HCT116 (cell line): ENCODE data around the gene RAB26. TPM values are rescaled to one million over a fixed set of nuclear protein-coding genes. Genes with fewer than 3 reads are reported as not detected.
"Not testable (repeated sequence)": the region's sequence is repeated elsewhere in the genome, so short reads cannot be mapped to it uniquely, and the experiment has no call there.

Source experiments
- ATAC-seq: fragments of 200-7000 bp; cut with Tn5 transposase; 2 replicates; pipeline ENCODE4 v1.9.1; 2020; ENCODE audit warnings: mild to moderate bottlenecking, moderate library complexity
- BruUV-seq: library from RNA; stranded (reverse); fragments of 400-500 nt; replicated peaks from 2 replicates; lab custom pipeline; 2021; lab: Mats Ljungman, UMichigan
- CTCF ChIA-PET: fragments of 300-600 bp; sonication (Branson Sonifier 250); formaldehyde crosslinking; loops from one replicate; lab custom pipeline; 2021; ENCODE audit warnings: antibody characterized with exemption; lab: Charles Lee
- POLR2A ChIA-PET: fragments of 300-600, 350-600 bp; sonication (Branson Sonifier 250); formaldehyde crosslinking; loops from one replicate; lab custom pipeline; 2021; ENCODE audit warnings: antibody characterized with exemption; lab: Charles Lee
- RAD21 ChIA-PET, 2 experiments: fragments of 300-600 bp; sonication (Branson Sonifier 250); formaldehyde crosslinking; loops; one replicate each; lab custom pipeline; 2023; ENCODE audit warnings: low total read pairs in 2 of 2; ENCODE audit not compliant: uncharacterized antibody in 2 of 2, unreplicated experiment in 2 of 2, low non-redundant PET in 1 of 2; lab: Charles Lee
- DNase-seq: peaks from one replicate; pipeline ENCODE4 v3.0.0-alpha.2; 2010; ENCODE audit warnings: low read depth, low spot score
- H2AFZ ChIP-seq: fragments of 200-600 bp; shearing (Covaris generic), sonication (generic); 2 replicates; pipeline ENCODE4 v1.6.1; 2017; ENCODE audit warnings: low read depth, mixed run types, mixed read lengths, antibody characterized with exemption, low read length; ENCODE audit not compliant: poor library complexity, severe bottlenecking
- H3K27ac ChIP-seq: 2 replicates; pipeline ENCODE4 v1.5.1; 2012; ENCODE audit warnings: low read depth, low read length
- H3K27me3 ChIP-seq: fragments of 200-600 bp; sonication (generic); 2 replicates; pipeline ENCODE4 v1.6.1; 2016; ENCODE audit warnings: mixed run types, low read length, mixed read lengths; ENCODE audit not compliant: insufficient read depth
- H3K36me3 ChIP-seq, 2 experiments: fragments of 200-500 bp in 1 of 2; fragments of 200-600 bp in 1 of 2; sonication (Bioruptor generic) in 1 of 2; sonication (generic) in 1 of 2; 2 replicates each; pipeline versions ENCODE4 v1.5.1 to v1.6.1; 2014 to 2016; ENCODE audit warnings: low read length in 2 of 2, inconsistent platforms in 1 of 2, mixed read lengths in 1 of 2, mixed run types in 1 of 2; ENCODE audit not compliant: insufficient read depth in 2 of 2, control insufficient read depth in 1 of 2
- H3K4me1 ChIP-seq, 2 experiments: fragments of 200-600 bp in 1 of 2; sonication (generic) in 1 of 2; 2 replicates each; pipeline versions ENCODE4 v1.5.1 to v1.6.1; 2012 to 2017; ENCODE audit warnings: low read length in 2 of 2, inconsistent platforms in 1 of 2, mild to moderate bottlenecking in 1 of 2, mixed read lengths in 1 of 2, mixed run types in 1 of 2, moderate library complexity in 1 of 2; ENCODE audit not compliant: insufficient read depth in 2 of 2, control insufficient read depth in 1 of 2
- H3K4me2 ChIP-seq: fragments of 200-600 bp; sonication (generic); 2 replicates; pipeline ENCODE4 v1.6.1; 2017; ENCODE audit warnings: mixed run types, low read length, mixed read lengths
- H3K4me3 ChIP-seq, 2 experiments: fragments of 200-600 bp in 1 of 2; sonication (generic) in 1 of 2; replicated peaks in 1 of 2; 2 replicates each; pipeline ENCODE4 v1.5.1; 2011 to 2016; ENCODE audit warnings: low read length in 2 of 2, control low read depth in 1 of 2, low read depth in 1 of 2, mild to moderate bottlenecking in 1 of 2, mixed read lengths in 1 of 2, mixed run types in 1 of 2
- H3K79me2 ChIP-seq: fragments of 200-600 bp; sonication (generic); 2 replicates; pipeline ENCODE4 v1.6.1; 2017; ENCODE audit warnings: mild to moderate bottlenecking, mixed run types, low read length, moderate library complexity, mixed read lengths; ENCODE audit not compliant: insufficient read depth
- H3K9ac ChIP-seq: fragments of 200-600 bp; sonication (generic); 2 replicates; pipeline ENCODE4 v1.6.1; 2016; ENCODE audit warnings: low read length, mixed read lengths
- H3K9me2 ChIP-seq: fragments of 200-600 bp; sonication (generic), shearing (Covaris generic); 2 replicates; pipeline ENCODE4 v1.6.1; 2017; ENCODE audit warnings: mixed run types, mild to moderate bottlenecking, moderate library complexity; ENCODE audit not compliant: insufficient read depth
- H3K9me3 ChIP-seq, 2 experiments: fragments of 200-500 bp in 1 of 2; fragments of 200-600 bp in 1 of 2; sonication (Bioruptor generic) in 1 of 2; sonication (generic) in 1 of 2; 2 replicates each; pipeline ENCODE4 v1.6.1; 2014 to 2017; ENCODE audit warnings: low read length in 2 of 2, mixed read lengths in 2 of 2, inconsistent platforms in 1 of 2, low read depth in 1 of 2, mild to moderate bottlenecking in 1 of 2, mixed run types in 1 of 2, moderate library complexity in 1 of 2; ENCODE audit not compliant: control insufficient read depth in 1 of 2, insufficient read depth in 1 of 2
- H4K20me1 ChIP-seq: fragments of 200-600 bp; sonication (generic), shearing (Covaris generic); 2 replicates; pipeline ENCODE4 v1.6.1; 2017; ENCODE audit warnings: mixed run types, mild to moderate bottlenecking, moderate library complexity; ENCODE audit not compliant: insufficient read depth
- intact Hi-C: fragments of 100-400 bp; cut with micrococcal nuclease; formaldehyde crosslinking; loops from 2 replicates; pipeline ENCODE4 v1.10.0; 2022
- total RNA-seq: library from RNA; stranded (reverse); gene quantifications from one replicate; pipeline ENCODE4 v1.2.1, GENCODE V29; 2021; ENCODE audit not compliant: unreplicated experiment

Gene RAB26
- total RNA-seq, 1 experiment from 2014 or later, result 44.9 TPM

DNA sequence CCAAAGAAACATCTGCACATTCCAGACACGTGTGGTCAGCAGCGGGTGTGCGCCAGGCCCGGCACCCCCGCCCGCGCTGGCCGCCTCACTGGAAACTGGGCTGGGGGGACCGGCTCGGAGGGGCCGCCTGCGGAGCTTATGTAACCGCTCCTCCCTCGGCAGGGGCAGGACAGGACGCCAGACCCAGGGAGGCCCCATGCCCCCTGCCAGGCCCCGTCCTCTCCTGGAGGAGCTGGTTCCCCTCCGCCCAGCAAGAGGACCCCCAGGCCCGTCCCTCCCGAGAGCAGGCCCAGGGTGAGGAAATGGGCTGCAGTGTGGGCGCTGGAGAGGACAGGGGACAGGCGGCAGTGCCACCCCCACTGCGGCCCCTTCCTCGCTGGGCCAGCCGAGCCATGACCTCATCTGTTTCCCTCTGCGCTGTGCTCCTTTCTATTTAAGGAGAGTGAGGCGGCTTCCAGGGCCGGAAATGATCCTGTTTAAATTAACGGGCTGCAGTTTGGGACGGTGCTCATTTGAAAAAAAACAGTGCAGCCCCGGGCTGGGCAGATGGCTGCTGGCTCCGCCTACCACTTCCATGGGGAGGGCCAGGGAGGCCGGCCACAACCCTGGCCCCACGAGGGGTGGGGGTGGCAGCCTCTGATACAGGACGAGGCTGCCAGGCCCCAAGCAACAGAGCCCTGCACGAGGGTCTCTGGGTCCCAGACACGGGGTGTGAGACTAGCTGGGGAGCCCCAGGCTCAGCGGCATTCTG is 23.6 kb upstream of the RAB26 start:
- BruUV-seq, POLR2A ChIA-PET: not testable (repeated sequence)

DNA sequence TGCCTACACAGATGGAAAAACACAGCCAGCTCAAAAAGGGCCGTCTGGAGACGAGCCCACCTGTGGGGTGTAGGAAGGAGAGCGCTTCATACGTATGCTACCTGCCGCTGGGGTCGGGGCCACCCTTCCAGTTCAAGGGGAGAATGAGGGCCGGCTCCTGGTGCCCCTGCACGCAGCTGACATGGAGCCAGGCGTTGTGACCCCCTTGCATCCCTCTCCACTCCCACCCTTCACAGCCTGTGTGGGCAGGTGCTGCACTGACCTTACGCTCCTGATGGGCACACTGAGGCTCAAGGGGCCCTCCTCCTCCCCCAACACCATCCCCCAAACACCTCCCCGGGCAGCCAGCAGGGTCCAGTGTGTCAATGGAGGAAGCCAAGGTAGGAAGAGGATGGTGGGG is 22.8 kb upstream of the RAB26 start:
- CTCF ChIA-PET, H3K27me3 ChIP-seq, H3K4me3 ChIP-seq, H2AFZ ChIP-seq, intact Hi-C loops, H3K27ac ChIP-seq, BruUV-seq, ATAC-seq, H3K4me2 ChIP-seq, H3K9me2 ChIP-seq, RAD21 ChIA-PET, DNase-seq, H3K9ac ChIP-seq, H4K20me1 ChIP-seq, H3K36me3 ChIP-seq, H3K9me3 ChIP-seq, POLR2A ChIA-PET: not testable (repeated sequence)
- peaks cover 36% of the 10 kb centered on the region; the same call in 1 of the 2 replicates for H3K79me2 ChIP-seq
- H3K4me1 ChIP-seq, result peaks cover 11 to 29% of the 10 kb centered on the region in 2 experiments

More for the DNA sequence above, 23.6 kb upstream of the RAB26 start:
- intact Hi-C loops, DNase-seq, H3K27ac ChIP-seq, H3K9ac ChIP-seq, H3K4me3 ChIP-seq, H3K27me3 ChIP-seq, RAD21 ChIA-PET, CTCF ChIA-PET, H3K9me2 ChIP-seq, H3K9me3 ChIP-seq, ATAC-seq, H4K20me1 ChIP-seq, H3K36me3 ChIP-seq, H3K4me2 ChIP-seq, H2AFZ ChIP-seq: not testable (repeated sequence)
- H3K4me1 ChIP-seq, result peaks cover 9 to 22% of the 10 kb centered on the region in 2 experiments
- H3K79me2 ChIP-seq, result peaks cover 40% of the 10 kb centered on the region; the same call in 1 of the 2 replicates

DNA sequence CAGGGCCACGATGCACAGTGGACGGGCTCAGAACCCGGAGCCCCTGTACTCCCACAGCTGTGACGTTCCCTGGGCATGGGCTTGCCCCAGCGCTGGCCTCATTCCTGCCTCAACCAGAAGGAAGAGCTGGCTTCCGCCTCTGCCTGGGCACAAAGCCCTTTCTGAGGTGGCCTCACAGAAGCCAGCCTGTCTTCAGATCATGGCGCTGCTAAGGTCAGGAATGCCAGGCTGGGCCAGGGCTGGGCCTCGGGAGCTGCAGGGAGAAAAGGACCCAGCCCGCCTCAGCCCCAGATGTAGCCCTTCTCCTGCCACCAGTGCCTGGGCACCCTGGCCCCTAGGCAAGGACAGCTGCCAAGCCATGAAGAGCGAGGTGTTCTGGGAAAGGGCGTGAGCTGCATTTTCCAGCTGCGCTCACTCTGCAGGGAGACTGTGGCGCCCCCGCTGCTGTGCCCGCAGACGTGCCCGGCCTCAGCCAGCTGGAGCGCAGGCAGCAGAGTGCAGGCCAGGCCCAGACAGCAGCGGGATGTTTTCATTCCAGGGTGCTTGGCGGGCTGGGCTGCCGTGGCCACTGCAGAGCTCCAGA is 22.2 kb upstream of the RAB26 start:
- H3K4me2 ChIP-seq, POLR2A ChIA-PET, ATAC-seq, CTCF ChIA-PET, H3K36me3 ChIP-seq, H3K9ac ChIP-seq, H3K9me2 ChIP-seq, H3K9me3 ChIP-seq, H3K27me3 ChIP-seq, H2AFZ ChIP-seq, H4K20me1 ChIP-seq, H3K4me3 ChIP-seq, BruUV-seq, intact Hi-C loops, H3K27ac ChIP-seq, RAD21 ChIA-PET, DNase-seq: not testable (repeated sequence)
- Histone ChIP-seq H3K79me2 (peaks cover 33% of the 10 kb centered on the region; the same call in 1 of the 2 replicates), H3K4me1 (peaks cover 11 to 29% of the 10 kb centered on the region in 2 experiments)

DNA sequence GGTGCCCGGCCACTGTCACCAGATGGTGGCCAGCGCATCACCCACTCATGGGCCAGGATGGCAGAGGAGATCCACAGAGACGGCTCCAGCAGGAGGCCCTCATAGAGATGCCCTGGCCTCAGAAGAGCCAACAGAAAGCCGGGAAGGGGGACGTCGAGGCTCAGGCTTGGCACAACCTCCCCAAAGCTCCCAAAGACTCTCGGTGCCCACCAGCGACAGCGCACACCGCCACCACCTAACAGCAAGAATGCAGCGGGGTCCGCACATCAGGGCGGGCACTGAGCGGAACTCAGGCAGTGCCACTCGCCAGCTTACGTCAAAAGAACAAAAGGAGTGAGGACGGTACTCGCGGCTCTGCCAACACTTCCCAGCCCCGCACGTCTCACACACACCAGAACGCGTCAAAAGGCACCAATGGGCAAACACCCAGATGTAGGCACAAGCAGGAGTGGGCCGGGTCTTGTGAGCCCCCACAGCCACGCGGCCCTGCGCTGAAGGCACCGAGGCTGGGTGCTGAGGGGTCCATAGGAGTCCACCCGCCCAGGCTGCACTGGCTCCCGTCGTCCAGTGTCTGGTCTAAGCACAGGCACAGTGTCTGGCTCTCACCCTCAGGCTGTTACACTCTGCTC is 21.4 kb upstream of the RAB26 start:
- H3K9me3 ChIP-seq, H3K4me3 ChIP-seq, H3K27me3 ChIP-seq, intact Hi-C loops, H3K36me3 ChIP-seq, H4K20me1 ChIP-seq, POLR2A ChIA-PET, H3K9ac ChIP-seq, H3K9me2 ChIP-seq, H2AFZ ChIP-seq, BruUV-seq, DNase-seq, RAD21 ChIA-PET, CTCF ChIA-PET: not testable (repeated sequence)
- Histone ChIP-seq H3K4me1 (peaks cover 11 to 29% of the 10 kb centered on the region in 2 experiments), H3K4me2 (0 out of 2 replicates have a peak overlapping the region, but pooled peaks have one; percentile 43), H3K27ac (peak overlapping the region; percentile 20), H3K79me2 (peaks cover 31% of the 10 kb centered on the region; the same call in 1 of the 2 replicates)
- peak; percentile 5; the same call in 1 of the 2 replicates for ATAC-seq
